Stimulated activated CD8-positive, alpha-beta memory T cell treated with anti-CD3 and anti-CD28 coated beads, Interleukin-12 subunit alpha, Interleukin-12 subunit beta, amount 100 ng/mL, for 24 hours (primary cell): Measurements from ENCODE around the gene JPH3.

Source experiments
- DNase-seq: peaks from one replicate; pipeline ENCODE4 v3.0.0-alpha.2; 2020; ENCODE audit errors: extremely low read depth

The JPH3 gene

GRCh38 chr16:87681981-87682570 is 79.8 kb downstream of the JPH3 start:
- no peak for DNase-seq

- no peak for DNase-seq
Observed at GRCh38 chr16:87682852-87683399, 80.6 kb downstream of the JPH3 start.

- DNase-seq, result no peak
Observed at GRCh38 chr16:87684106-87684677, 81.9 kb downstream of the JPH3 start.

- DNase-seq, result no peak
Observed at GRCh38 chr16:87684711-87685404, 82.5 kb downstream of the JPH3 start.

GRCh38 chr16:87685405-87685755 is 83.1 kb downstream of the JPH3 start:
- DNase-seq, result no peak

- no peak for DNase-seq
Observed at GRCh38 chr16:87685766-87686165, 83.5 kb downstream of the JPH3 start.

GRCh38 chr16:87686697-87687096 is 84.4 kb downstream of the JPH3 start:
- DNase-seq, result no peak

- no peak for DNase-seq
Observed at GRCh38 chr16:87687126-87687910, 85.0 kb downstream of the JPH3 start.

GRCh38 chr16:87687998-87688529 is 85.8 kb downstream of the JPH3 start:
- DNase-seq, result no peak

- no peak for DNase-seq
Observed at GRCh38 chr16:87688876-87689815, 86.8 kb downstream of the JPH3 start.

- DNase-seq, result no peak
Observed at GRCh38 chr16:87689956-87690465, 87.7 kb downstream of the JPH3 start.

- no peak for DNase-seq
Observed at GRCh38 chr16:87690911-87691685, 88.8 kb downstream of the JPH3 start.

GRCh38 chr16:87691686-87692079 is 89.4 kb downstream of the JPH3 start:
- no peak for DNase-seq

GRCh38 chr16:87692176-87692575 is 89.9 kb downstream of the JPH3 start:
- DNase-seq, result no peak

- no peak for DNase-seq
Observed at GRCh38 chr16:87692756-87693155, 90.4 kb downstream of the JPH3 start.

GRCh38 chr16:87693827-87694226 is 91.5 kb downstream of the JPH3 start:
- DNase-seq, result no peak

- DNase-seq, result no peak
Observed at GRCh38 chr16:87694441-87695125, 92.3 kb downstream of the JPH3 start.

GRCh38 chr16:87695534-87695933 is 93.2 kb downstream of the JPH3 start:
- DNase-seq, result no peak

GRCh38 chr16:87696726-87697125 is 94.4 kb downstream of the JPH3 start:
- no peak for DNase-seq
